Middle frontal gyrus (tissue), 1 donor: ENCODE data around the gene MECP2.

ENCODE experiments used
- DNase-seq: peaks from one replicate; pipeline ENCODE4 v3.0.0-alpha.2; 2015; ENCODE audit warnings: low spot score; ENCODE audit errors: extremely low spot score

The MECP2 gene

DNA sequence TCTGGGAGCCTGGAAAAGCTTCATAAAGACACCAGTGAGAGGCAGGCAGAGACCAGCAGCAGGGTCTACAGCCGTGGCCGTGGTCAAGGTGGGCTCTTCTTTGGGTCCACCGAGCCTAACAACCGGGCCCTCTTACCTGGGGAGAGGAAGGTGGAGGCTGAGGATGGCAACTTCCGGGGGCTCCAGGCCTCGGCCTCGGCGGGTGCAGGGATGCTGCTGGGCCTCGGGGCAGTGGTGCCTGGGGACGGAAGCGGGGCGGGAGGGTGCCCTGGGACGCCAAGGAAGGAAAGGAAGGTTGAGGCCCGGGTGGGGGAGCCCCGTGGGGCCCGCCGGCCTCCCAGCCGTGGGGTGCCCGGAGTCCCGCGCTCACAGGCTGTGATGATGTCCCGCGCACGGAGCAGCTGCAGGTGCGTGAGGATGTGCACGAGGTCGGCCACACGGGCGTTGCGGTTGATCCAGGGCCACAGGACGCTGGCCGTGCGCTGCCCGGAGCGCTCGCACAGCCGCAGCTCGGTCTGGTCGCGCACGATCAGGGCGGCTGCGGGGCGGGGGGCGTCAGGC is 78.4 kb downstream of the MECP2 start:
- no peak for DNase-seq

DNA sequence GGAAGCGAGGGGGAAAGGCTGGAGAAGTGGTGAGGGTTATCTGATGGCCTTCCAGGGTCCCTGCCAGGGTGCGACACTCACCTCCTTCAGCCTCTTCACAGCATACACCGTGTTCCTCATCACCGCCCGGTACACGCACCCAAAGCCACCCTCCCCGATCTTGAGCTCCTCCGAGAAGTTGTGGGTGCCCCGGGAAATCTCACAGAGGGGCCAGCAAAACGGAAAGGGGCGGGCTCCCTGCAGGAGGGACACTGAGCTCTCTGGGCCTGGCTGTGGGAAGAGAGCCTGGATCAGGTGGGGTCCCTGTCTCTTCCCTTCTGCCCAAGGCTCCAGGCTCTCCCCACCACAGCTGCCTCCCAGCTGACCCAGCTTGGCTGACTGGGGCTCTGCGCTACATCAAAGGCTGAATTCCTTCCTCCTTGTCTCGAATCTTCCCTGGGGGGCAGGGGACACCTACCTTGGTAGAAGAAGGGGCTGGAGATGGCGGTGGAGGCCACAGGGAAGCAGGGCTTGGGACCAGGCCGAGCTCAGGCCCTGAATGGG is 78.9 kb downstream of the MECP2 start:
- DNase-seq: no peak

DNA sequence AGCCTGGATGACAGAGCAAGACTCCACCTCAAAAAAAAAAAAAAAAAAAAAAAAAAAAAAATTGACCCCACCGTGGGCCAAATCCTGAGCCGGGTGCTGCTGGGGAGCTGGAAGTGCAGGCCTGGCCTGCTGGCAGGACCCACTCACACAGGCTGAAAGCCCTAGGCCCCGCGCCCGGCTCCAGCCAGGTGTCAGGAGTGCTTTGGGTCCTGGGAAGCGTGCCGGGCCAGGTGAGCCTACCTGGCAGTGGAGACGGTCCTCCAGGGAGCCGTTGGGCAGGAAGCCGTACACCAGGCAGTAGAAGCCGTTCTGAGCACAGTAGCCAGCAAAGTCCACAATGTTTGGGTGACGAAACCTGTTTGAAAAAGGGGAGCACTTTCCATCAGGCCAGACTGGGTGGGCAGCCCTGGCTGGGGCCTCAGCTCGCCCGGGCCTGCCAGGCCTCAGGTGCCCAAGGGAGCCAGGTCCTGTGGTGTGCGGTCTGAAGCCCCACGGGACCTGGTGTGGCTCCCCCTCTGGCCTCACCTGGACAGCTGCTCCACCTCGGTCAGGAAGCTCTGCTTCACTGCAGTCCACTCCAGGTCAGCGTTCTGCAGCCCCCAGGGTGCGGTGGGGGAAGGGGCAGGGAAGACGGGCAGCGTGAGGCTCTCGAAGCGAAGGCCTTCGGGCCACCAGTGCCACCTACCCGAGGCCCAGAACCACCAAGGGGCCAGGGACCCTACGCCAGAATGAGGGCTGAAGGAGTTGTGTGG is 79.6 kb downstream of the MECP2 start:
- DNase-seq: no peak

DNA sequence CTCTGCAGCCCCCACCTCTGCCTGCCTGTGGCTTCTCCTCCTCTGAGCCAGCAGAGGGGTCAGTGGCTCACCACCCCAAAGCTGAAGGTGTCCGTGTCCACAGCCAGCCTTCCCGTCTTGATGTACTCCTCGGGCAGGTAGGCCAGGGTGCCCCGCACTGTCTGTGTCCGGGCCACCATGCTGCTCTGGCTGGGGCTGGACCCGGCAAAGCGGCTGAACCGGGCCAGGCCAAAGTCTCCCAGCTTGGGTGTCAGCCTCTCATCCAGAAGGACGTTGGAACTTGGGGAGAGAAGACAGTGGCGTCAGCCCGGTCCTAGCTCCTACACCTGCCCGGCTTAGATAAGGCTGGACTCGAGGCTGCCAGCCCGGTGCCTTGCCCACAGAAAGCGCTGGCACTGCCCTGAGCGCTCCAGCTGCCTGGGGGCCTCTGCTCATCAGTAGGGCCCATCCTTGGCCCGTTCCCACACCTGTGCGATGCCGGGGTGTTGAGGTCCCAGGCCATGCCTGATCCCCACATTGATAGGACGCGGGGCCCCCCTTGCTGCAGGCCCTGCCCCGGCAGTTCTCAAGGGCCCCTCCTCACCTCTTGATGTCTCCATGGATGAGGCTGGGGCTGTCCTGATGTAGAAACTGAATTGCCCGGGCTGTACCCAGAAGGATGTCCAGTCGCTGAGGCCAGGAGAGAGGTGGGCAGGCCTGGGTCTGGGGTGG is 81.0 kb downstream of the MECP2 start:
- DNase-seq: no peak

DNA sequence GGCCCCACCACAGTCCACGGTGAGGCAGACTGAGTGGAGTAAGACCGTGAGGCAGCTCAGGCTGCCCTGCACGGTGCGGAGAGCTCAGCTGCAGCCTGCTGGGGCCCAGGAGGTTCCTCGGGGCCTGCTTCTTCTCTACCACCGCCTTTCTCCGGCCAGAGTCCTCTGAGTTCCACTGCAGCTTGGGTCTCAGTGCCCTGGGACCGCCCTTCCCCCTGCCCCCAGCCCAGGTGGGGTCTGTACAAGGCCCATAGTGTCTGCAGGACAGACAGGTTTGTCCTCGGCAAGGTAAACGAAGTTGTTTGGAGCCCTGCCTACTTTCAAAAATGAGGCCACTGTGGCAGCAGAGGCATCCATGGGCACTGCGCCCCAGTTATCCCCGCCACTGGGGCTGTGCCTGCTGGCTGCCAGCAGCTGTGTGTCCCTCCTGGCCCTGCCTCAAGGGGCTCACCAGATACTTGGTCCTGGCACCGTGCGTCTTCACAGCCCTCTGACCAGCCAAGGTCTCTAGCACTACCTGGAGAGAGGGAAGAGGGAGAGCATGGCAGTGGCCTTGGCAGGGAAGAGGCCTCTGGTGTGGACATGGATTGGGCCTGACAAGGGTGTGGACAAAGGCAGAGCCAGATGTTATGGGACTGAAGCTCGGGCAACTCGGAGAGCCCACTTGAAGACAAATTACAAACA is 81.8 kb downstream of the MECP2 start:
- no peak for DNase-seq

DNA sequence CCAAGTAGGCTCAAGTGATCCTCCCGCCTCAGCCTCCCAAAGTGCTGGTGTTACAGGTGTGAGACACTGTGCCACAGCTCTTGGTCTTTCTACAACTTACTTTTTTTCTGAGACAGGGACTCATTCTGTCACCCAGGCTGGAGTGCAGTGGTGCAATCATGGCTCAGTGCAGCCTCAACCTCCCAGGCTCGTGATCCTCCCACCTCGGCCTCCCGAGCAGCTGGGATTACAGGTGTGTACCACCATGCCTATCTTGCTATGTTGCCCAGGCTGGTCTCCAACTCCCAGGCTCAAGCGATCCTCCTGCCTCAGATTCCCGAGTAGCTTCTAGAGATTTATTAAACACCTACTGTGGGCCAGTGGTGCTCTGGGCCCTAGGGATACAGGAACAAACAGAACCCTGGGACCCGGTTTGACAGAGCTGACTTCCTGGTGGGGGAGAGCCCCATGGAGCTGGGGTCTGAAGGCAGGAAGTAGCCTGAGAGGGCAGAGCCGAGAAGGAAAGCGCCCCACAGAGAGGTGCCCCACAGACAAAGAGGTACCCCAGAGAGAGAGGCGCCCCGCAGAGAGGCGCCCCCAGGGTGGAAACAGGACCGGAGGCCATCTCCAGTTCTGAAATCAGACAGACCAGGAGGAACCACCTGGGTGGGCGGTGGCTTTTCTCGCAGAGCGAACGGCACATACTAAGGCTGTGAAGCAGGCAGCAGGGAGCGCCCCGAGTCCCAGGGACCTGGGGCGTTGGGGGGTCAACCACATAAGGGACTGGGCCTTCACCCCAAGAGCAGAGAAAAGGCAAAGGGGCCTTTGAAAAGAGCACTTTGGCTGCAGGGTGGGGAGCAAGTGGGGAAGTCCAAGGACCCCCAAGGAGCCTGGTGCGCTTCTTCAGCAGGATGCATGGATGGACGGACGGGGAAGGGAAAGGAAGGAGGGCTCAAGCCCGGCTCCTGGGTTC is 82.8 kb downstream of the MECP2 start:
- DNase-seq: no peak

DNA sequence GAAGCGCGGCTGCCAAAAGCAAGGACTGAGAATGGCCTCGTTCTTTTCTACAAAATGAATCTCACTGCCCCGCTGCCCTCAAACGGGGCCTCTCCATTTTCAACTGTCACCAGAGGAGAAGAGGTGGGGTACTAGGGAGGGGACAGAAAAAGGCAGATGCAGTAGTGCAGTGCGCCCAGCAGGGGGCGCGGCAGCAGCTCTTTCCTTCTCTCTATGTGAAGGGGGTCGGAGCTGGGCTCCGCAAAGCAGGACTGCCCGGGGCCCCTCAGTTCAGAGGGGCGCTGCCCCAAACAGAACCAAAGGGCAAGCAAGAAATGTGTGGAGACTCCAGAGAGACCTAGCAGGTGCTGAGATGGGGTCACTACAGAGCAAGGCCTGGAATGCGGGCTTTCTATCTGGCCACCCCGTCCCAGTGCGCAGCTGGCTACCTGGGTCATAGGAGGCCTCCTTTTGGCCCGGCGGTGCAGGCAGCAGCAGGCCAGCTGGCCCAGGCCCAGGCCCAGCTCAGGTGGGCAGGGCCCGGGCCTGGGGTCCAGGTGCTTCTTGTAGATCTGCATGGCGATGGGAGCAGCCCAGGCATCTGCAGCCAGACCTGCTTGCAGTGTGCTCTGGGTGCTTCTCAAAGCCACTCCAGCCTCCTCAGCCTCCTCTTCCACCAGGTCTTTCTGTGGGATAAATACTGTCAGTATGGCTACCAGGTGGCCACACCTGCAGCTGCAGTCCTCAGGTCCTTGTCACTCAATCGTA is 83.7 kb downstream of the MECP2 start:
- DNase-seq: no peak

DNA sequence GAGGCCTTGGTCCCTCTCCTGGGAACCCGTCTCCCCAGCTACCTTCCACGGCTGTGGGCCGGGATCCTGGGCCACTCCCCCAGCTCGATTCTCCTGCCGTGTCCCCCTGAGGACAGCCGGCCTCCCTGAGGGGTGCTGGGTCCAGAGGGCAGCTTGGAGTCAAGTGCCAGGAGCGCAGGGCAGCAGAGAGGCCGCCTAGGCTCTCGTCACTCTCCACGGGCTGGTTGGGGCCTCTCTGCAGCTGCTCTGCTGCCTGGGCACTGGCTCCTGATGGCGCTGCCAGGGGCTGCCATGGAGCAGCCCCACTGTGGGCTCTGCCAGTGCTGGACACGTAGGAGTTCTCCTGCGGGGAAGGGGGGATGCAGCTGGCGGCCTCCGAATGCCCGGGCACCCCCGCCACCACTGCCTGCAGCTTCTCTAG is 84.5 kb downstream of the MECP2 start:
- no peak for DNase-seq

DNA sequence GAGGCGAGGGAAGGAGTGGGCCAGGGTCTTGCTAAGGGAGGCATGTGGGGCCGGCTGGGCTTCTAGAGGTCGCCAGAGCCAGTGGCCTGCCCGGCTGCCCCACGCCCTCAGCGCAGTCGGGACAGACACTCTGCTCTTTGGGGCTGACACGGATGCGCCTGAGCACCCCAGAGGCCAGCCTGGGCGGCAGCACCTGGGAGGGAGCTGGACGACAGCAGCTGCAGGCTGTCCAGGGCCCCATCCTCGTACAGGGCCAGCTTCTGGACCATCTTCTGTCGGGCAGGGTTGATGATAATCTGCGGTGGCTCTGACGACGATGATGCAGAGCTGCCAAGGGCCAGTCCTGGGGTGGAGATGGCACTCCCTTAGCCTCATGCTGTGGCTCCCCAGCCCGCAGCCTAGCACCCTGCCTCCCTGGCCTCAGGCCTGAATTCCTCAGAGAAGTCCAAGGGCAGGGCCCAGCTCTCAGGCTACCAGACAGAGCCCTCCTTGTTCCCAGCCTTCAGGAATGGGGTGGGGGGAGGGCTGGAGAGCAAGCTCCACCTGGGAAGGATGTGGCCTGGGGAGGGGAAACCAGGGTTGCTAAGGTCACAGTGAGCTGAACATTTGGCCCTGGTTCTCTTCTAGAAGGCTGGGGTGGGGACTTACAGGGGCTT is 85.1 kb downstream of the MECP2 start:
- DNase-seq: no peak

DNA sequence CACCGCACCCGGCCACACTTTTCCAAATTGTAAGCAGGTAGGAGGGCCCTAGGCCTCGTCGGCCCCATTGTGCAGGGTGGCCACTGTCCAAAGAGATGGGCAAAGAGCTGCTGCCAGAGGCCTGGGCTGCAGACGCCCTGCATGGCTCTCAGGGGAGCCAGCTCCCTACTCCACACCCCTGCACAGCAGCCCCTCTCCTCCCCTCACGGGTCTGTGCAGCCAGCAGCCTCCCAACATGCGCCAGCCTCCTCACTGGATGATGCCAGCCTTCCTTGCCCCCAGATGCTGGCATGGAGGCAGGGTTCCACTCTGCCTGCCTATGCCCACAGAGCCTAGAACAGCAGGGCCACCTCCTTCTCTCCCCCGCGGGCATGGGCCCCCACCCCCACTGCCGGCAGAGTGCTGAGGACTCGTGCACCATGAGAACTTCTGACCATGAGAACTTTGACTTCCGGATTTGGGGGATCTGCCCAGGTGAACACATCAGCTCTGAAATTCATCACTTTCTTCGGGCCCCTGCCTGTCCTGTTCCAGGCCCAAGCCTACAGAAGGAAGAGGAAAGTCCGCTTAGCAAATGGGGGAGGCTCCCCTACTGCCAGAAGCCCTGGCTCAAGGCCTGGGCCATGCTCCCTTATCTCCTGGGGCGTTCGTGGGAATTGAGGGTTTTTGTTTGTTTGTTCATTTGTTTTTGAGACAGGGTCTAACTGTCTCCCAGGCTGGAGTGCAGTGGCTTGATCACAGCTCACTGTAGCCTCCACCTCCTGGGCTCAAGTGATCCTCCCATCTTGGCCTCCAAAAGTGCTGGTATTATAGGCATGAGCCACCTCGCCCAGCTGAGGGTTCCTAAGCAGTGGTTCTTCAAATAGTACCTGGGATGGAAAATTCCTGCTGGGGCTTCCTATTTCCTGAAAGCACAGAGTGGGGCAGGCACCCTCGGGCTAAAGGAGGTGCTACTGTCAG is 85.9 kb downstream of the MECP2 start:
- DNase-seq: no peak

DNA sequence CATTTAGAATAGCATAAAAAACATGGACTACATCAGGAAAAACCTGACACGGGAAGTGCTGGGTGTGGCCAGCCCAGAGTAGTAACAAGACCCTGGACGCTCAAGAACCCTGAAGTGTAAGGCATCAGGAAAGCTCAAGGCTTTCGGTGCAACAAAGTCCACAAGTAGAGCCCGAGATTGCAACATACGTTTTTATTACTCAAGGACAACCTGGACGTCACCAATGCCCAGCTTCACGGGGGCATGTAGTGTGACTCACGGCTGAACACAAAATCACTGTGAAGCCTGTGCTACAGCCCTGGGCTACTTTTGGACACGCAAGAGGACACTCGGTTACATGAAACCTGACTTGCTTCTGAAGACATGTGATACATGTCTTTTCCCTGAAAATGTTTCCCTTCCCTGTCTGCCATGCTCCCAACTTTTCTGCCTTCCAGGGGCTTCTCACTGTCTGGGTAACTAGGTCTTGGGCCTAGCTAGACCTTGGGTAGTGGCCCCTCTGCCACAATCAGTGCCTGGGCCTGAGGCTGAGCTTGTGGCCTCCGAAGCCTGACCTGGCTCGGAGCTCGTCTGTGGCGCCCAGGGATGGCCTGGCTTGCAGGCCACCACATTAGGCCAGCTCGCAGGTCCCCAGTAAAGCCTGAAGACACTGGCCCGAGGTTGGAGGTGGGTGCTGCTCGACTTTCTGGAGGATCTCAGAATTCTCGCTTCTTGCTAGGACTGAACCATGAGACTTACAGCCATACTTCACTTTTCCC is 87.0 kb downstream of the MECP2 start:
- no peak for DNase-seq

DNA sequence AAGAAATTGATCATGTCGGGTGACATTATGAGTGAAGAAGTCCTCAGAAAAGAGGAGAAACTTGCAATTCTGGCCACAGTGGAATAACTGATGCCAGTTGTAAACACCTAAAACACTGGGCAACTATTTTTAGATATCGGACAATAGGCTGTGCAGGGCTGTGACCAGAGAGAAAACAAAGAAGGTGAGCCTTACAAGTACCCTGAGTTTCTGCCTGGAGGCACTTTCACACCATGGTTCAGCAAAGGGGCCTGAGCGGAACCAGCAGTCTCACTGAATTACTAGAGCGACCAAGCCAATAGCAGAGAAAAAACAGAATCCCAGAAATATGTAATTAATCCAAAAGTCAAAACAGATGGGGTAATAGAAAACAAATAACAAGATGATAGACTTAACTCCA is 89.0 kb downstream of the MECP2 start:
- no peak for DNase-seq

DNA sequence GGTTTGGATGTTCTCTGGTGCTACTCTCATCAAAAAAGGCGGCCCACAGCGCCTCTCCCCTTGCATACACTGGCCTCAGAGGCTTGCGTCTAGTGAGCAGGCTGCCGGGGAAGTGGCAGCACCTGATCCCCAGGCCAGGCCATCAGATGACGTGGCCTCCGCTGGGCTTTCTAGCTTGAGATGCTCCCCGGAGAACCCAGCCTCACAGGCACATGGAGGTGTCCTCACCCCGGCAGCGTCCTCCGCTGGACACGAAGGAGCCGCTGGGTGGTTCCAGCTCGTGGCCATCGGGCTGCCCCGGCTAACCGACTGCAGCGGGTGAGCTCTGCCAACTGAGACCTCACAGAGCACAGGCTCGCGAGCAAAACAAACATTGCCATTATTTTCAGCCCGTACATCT is 90.6 kb downstream of the MECP2 start:
- DNase-seq: no peak

DNA sequence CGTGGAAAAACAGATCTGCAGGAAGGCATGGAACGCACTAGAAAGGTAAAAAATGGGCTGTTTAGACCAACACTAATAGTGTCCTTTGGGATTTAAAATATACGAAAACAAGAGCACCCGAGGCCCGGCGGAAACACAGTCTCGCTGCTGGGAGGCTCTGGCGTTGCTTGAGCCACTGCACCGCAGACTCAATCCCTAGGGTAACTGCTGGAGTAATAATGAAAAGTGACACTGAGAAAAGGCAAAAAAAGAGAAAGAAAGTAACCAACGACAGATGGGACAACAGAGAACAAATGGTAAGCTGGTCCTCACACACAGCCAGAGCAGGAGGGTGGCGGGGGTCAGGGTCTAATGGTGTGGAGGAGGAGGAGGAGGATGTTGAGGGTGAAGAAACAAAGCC is 93.2 kb downstream of the MECP2 start:
- DNase-seq: no peak

DNA sequence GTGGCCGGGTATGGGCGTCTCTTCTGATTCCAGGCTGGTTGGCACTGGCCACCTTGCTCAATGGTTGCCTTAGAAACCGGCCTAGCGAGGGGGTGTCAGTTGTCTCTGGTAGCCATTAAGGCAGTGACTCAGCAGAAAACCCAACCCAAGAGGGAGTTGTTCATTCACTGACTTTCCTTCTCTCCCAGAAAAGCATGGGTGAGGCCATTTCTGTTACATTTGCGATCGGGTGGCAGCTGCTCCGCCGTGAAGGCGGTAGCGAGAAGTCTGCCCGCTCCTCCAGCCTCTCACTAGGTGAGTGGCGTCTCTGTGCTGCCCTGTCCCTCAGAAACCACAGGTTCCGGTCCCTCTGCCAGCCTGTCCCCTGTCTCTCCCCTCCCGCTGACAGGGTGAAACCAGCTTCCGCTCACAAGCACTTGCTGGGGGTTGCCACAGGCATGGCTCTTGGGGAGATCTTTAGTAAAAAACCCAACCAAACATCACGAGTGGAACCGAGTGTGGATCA is 95.2 kb downstream of the MECP2 start:
- DNase-seq: peak; percentile 38

DNA sequence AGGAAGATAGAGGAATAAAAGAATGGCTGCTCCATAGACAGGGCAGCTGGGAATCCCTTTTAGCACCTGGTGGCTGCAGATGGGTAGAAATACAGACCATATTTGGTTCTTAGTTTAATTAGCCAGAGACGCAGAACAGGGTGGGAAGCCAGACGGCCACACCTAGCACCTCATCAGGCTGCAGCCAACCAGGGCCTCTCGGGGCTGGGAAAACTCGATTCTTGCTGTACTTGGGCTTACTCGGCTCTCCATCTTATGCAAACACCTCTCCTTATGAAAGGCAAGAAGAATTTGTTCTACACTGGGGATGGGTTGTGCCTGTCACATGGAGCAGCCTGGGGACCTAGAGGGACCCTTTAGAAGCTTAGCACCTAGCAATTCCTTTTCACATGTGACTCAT is 97.5 kb downstream of the MECP2 start:
- no peak for DNase-seq

DNA sequence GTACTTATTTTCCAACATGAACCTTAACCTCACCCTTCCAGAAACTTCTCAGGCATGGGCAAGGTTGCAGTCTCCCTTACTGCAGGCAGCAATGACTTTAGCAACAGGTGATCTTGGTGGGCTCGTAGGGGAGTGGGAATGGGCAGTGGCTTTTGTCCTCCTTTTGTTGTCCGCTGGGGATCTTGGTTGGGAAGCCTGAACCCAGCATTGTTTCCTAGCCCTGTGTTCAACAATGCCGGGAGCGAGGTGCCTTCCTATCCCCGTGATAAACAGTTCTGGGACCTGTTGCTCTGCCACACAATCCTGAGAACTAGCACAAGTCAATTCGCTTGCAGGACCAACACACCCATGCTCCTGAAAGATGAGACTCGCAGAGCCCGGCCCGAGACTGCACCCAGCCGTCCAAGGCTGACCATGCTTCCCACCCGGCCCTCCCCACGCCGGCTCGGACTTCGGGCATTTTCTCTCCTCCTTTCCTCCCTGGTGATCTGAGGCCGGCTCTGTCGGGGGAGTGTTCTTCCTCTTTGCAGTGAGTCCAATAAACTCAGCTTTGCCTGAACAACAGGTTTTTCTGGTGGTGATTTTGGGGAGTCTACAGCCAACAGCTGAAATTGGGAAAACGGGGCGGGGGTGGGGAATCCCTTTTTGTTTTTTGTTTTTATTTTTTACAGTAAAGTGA is 98.0 kb downstream of the MECP2 start:
- DNase-seq: no peak
